ENCODE data around the gene MEGF10.

MEGF10 gene

DNA sequence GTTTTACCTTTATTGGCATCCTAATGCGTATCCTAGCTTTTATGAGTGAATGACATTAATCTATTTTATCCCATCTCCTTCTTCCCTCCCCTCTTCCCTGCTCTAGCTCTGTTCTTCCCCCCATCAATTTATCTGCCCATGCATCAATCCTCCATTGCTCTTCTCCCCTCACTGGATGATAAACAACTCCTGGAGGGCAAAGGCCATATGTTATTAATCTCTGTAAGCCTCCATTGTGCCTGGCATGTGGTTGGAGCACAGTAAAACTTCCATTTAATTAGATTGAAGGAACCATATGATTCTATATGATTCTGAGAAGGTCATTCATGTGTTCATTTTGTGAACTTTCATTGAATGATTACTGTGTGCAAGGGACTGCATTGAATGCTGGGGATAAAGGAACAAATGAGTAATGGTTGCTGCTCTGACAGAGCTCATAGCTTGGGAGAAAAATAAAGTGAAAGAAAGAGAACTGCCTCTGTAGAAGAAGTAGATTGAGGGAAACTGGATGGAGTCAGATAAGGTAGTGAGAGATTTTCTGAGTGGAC lies 85.0 kb downstream of the MEGF10 start:
- no peak for DNase-seq

DNA sequence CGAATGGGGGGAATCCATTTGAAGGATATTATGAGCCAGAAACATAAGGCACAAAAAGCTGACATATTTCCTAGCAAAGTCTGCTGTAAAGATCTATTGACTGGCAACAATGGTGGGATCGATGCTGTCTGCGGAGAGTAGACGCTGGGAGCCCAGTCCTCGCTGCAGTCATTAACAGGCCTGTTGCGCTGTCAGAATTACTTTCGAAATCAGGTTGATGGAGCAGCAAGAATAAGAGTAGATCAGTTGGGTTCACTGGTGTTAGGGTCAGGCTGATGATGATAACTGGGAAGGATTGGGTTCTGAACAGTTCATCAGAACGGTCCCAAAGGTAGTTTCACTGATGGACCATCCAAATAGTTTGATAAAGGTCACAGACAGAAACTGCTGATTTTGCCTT lies 87.1 kb downstream of the MEGF10 start:
- no peak for DNase-seq

DNA sequence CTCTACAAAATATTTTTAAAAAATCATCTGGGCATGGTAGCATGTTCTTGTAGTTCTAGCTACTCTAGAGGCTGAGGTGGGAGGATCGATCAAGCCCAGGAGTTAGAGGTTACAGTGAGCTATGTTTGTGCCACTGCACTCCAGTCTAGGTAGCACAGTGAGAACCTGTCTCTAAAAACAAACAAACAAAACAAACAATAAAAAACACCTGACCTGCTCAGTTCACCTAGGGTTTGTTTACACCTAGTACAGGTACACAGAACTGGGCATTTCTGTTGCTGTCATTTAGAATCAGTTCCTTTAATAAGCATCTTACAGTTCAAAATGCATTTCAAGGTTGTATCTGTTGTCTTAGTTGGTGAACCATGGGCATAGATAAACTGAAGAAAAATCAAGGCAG lies 95.3 kb downstream of the MEGF10 start:
- DNase-seq = no peak

DNA sequence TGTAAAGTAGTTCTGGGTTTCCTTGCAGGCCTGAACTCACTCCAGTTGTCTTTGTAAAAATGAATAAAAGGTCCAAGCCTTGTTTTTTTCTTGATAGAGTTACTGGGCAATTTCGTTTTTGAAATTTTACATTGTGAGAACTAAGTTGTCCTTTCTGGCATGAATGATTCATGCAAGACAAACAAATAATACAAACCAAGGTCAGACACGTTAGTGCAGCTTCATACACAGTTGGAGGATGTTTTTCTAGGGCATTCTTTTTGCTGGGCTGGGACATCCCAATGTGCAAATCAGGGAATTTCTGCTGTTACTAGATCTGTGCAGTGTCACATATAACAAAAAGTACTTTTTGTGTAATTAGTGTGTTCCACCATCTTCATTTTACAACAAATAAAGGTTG lies 96.0 kb downstream of the MEGF10 start:
- DNase-seq = no peak

DNA sequence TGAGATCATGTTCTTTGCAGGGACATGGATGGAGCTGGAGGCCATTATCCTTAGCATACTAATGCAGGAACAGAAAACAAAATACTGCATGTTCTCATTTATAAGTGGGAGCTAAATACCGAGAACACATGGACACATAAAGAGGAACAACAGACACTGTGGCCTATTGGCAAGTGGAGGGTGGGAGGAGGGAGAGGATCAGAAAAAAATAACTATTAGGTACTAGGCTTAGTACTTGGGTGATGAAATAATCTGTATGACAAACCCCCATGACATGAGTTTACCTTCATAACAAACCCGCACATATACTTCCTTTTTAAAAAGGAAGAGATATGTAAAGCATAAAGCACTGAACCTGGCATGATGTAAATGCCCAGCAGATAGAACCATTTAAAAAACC lies 99.0 kb downstream of the MEGF10 start:
- no peak for DNase-seq

DNA sequence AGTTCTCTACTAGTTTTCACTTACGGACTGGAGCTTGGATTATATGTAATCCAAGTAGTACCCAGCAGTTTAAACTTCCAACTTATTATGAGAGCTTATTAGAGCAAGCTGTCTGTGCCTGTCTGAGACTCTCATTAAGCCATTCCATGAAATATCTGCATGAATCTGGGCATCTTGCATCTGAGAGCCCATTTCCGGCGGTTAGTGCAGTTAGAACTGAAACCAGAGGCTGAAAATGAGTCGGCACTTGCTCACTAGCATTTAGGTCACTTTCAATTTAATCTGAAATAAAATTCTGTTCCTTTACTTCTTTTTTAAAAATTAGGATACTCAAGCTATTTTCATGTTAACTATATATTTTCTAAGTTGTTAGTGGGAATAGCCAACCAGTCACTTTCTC lies 102.2 kb downstream of the MEGF10 start:
- DNase-seq = peak; percentile 0

DNA sequence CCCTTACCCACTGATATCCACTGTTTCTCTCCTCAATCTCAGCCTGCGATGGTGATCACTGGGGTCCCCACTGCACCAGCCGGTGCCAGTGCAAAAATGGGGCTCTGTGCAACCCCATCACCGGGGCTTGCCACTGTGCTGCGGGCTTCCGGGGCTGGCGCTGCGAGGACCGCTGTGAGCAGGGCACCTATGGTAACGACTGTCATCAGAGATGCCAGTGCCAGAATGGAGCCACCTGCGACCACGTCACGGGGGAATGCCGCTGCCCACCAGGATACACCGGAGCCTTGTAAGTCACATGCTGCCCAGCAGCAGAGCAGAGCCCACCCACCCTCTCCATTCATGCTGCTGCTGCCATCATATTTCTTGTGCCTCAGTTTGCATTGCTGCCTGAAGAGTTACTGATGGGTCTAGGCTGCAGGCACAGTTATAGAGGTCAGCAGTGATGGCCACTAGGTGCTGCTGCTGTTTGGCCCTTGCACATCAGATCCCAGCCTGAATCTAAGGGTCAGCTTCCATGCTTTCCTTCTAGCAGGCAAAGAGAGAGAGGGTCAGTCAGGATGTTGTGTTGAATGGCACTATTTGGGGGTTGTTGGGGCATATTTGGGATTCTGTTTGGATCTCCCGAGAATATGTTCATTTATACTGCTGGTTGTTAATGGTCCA lies 106.0 kb downstream of the MEGF10 start:
- no peak for DNase-seq

DNA sequence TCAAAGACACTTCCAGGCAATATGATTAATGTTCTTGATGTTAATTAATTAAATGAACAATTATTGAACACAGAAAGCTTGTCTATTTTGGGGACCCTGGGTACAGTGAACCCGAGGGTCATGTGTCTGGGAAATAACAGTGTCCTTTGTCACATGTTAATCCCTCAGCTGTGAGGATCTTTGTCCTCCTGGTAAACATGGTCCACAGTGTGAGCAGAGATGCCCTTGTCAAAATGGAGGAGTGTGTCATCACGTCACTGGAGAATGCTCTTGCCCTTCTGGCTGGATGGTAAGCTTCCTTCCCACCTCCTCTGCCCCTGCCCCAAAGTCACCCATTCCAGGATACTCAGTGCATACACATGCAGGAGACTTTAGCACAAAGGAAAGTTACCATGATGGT lies 107.9 kb downstream of the MEGF10 start:
- no peak for DNase-seq

DNA sequence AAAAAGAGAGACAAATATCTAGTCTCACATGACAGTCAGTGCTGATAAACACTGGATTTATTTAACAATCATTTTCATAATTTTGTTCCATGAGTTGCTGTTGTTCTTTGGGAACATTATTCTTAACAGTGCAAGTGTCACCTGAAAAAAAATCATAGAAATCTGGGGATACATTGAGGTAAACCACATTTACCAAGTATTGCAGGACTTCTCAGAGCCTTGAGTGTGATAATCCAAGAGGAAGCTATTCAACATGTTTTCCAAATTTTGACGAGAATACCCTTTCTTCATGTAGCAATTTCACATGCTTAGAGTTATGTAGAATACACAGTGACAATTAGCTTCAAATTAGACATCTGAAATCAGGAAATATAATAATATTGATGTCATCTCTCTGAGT lies 108.5 kb downstream of the MEGF10 start:
- no peak for DNase-seq

DNA sequence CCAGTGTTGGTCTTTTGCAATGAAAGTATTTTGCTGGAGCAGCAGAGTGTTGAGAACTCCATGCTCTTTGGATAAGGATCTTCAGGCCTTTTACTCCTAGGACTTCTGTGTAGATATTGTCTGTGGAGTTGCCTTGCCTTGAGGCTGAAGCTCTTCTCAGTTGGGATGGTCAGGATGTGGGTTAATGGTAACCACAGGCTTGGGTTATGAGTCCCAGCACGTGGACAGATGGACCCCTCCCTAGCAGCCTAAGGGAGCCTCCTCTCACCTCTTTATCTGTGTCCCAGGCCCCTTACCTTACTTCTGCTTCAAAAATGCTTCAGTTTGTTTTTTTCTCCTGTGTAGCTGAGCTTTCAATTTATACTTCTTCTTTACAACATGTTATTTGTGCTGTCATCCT lies 109.9 kb downstream of the MEGF10 start:
- DNase-seq = peak; percentile 25

DNA sequence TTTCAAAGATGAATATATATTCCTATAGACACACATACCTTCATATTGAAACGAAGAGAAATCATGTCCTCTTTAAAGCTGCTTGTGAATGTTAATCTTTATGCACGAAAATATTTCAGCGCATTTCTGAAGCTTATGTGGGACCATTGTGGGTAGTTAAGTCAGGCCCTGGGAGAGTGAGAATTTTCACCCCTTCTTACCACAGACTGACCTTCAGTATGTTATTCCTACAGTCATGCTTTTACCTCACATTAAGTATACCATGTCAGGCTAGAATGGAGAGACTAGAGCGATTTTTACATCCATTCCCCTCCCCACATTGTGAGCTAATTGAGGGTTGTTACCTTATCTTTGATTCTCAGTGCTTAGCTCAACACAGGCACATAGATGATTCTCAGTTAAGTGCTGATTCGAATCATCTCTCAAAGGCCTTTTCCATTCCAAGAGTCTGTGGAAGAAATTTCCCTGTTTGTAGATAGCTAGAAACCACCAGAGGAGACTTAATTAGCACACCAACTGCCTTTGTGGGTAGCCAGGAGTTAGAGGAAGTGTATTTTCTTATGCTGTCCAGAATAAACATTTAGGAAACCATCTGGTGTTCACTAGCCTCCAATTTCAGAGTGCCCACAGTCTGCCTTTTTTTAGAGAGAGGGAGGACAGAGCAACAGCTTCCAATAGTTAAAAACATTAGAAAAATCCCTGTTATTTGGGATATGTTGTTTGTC lies 110.5 kb downstream of the MEGF10 start:
- DNase-seq = peak; percentile 13

DNA sequence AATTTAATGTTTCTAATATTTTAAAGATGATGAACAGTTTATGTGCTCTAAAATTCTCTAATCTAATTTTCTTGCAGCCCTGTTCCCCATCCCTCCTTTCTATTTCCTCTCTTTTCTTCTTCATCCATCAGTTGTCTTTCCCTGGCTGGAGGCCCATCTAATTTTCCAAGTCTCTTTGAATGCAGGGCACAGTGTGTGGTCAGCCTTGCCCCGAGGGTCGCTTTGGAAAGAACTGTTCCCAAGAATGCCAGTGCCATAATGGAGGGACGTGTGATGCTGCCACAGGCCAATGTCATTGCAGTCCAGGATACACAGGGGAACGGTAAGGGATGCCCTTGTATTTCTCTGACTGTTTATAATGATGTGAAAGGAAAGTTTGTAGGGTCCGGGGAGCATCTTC lies 111.8 kb downstream of the MEGF10 start:
- DNase-seq = no peak

DNA sequence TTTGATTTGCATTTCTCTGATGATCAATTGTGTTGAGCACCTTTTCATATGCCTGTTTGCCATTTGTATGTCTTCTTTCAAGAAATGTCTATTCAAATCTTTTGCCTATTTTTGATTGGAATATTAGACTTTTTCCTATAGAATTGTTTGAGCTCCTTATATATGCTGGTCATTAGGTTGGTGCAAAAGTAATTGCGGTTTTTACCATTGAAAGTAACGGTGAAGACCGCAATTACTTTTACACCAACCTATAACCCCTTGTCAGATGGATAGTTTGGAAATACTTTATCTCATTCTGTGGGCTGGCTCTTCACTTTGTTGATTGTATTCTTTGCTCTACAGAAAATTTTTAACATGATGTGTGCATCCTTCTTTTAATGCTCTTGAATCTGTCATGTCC lies 113.6 kb downstream of the MEGF10 start:
- DNase-seq = no peak

DNA sequence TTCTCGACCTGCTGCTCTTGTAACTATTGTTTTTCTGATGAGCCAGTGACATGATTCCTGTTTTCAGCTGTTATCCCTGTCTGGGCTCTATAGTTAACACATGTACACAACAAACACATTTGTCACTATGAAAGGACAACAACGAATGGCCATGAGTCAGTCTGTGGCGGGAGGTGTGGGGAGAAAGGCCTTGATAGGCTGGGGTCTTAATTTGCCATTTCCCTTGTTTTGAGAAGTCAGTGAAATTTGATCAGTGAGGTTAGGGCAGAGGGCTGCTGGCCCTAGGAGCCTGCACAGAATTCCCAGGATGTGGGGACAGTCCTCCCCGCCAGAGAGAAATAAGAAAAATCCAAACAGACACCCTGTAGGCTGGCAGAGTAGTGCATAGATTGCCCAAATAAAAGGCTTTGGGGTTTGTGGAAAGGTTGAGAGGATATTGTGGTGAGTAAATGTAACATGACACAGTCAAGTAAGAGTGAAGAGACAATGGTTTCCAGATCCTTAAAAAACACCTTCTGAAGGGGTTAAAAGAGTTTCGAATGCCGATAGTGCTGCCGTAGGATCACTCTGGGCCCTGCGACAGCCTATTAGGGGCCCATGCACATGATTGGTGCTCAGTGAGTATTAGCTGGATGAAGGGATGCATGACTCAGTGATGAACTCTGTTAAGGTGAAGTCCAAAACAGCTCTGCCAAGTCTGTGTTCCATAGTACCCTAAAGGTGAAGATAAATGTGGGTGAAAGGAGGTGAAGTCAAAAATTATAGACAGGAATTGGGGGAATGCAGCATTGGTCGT lies 115.9 kb downstream of the MEGF10 start:
- DNase-seq = no peak

DNA sequence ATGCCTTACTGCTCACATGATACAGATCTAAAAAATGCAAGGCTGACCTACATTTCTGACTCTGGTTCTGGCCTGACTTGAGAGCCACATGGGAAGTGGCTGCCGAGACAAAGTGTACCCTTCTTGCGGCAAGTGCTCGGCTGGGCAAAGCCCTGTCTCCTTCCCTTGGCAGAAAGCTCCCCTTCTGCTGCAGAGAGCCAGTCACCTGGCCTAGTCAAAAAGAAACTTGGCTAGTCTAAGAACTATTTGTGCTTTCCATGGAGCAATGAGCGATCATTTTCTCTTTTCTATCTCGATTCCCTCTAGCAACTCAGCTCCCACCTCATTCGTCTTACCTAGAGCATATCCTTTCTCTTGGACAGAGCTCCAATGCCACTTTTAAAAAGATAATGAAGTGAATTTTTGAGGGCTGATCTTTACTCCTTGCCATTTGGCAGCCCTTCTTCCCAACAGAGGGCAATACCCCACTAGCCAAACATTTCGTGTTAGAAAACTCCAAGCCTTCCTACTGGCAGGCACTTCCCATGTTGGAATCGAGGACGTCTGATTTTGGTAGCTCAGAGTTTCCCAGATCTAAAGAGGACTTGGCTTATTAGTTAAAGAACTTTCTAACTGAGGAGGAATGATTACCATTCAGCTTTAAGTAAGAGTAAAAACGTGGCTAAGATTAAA lies 118.8 kb downstream of the MEGF10 start:
- no peak for DNase-seq

DNA sequence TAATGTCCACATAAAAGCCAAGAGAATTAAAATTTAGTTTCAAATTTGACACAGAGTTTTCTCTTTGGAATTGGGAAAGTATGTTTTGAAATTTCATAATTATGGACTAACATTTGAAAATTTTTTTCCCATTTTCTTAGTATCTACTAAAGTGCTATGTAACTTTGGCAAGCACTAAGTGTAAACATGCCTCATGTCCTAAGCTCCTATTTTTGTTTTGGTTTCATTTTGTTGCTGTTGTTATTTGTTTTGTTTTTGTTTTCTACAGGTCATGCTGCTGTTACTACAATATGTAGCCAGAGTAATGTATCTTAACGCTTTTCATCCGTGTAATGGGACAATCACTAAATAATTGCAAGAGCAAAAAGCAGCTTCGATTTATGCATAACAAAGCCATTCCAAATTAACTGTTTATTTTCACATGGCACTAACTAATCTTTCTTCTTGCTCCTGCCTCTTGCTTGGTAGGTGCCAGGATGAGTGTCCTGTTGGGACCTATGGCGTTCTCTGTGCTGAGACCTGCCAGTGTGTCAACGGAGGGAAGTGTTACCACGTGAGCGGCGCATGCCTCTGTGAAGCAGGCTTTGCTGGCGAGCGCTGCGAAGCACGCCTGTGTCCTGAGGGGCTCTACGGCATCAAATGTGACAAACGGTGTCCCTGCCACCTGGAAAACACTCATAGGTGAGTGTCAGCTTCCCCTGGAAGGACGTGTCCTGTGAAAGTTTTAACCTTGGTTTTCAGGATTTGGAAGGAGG lies 119.5 kb downstream of the MEGF10 start:
- DNase-seq = no peak

DNA sequence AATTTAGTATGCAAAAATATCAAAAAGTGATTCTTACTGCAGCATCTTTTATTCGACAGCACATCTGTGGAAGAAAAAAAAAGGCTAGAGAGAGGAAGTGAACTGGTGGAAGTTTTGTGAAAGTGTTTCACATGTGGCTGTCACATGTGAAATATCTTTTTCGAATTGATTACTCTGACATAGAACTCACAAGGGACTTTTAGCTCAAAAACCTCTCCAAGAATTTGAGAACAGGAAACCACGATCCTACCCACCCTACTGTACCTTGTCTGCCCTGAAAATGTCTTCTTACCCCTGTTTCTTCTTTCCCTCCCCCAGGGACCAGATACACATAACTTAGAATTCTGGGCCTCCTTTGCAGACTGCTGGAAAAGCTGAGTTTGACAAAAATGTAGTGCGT lies 120.4 kb downstream of the MEGF10 start:
- no peak for DNase-seq

DNA sequence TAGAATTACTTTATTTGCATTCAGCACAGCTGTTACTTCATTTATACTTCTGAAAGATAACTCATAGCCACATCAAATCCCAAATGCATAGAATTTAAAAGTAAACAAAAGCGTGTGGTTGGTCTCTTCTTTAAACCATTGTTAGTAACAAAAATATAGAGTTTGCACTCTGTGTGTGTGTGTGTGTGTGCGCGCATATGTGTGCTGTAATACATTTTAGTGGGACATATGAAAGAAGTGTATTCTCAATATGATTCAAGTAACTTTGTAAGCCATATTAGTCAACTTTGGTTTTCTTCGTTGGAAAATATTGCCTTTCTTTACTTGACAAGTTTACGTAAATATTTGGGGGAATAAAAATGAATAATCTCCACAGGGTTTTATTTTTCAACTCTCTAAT lies 120.8 kb downstream of the MEGF10 start:
- DNase-seq = no peak

DNA sequence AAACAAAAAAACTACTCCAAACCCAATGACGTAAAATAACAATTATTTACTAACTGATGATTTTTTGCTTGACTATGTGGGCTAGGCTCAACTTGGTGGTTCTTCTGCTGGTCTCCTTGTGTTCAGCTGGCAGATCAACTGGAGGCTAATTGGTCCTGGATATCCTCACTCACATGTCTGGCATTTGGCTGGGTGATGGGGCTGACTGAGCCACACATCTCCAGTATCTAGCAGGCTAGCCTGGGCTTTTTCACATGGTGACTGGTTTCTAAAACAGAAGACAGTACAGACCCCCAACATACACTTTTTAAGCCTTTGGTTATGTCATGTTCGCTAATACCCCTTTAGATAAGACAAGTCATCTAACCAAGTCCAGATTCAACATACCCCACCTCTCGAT lies 122.1 kb downstream of the MEGF10 start:
- no peak for DNase-seq

DNA sequence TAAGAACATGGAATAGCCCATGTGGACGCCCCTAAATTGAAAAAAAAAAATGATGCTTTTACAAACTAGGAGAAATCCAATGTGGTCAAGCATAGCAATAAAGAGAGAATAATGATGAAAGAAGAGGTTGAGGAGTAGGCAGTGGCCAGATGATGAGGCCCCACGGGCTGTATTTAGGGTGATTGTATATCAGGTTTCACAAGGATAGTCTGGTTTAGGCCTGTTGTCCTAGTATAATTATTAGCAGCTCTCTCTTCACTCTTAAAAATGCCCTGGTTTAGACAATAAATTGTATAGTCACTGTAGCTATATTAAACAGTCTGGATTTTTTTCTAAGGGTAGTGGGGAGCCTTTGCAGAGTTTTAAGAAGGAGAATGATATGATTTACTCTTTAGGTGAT lies 124.4 kb downstream of the MEGF10 start:
- DNase-seq = no peak

DNA sequence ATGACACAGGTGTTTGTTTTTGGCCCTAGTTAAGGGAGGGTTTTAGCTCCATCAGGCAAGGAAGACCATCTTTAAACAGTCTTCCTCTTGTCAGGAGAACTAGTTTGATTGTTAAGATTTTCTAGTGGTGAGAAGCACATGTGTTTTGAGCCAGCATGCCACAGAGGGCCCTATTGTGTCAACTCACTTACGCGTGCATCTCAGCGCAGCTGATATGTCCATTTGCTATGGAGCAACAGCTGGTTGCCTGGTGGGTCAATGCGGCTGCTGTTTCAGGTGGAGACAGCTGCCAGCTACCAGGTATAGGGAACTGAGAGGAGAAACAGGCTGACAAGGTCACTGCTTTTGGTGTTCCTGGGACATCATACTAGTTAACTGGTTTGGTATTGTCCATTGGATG lies 126.3 kb downstream of the MEGF10 start:
- no peak for DNase-seq

DNA sequence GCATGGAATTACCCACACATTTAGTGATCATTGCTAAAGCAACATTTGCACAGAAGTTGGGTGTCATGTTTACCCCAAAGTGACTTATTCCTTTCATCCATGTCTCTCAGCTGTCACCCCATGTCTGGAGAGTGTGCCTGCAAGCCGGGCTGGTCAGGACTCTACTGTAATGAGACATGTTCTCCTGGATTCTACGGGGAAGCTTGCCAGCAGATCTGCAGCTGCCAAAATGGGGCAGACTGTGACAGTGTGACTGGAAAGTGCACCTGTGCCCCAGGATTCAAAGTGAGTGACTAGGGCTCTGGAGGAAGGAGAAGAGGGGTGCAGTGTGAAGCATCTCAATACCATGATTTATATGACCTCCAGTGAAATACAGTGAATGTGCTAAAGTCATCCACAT lies 126.9 kb downstream of the MEGF10 start:
- DNase-seq = no peak

DNA sequence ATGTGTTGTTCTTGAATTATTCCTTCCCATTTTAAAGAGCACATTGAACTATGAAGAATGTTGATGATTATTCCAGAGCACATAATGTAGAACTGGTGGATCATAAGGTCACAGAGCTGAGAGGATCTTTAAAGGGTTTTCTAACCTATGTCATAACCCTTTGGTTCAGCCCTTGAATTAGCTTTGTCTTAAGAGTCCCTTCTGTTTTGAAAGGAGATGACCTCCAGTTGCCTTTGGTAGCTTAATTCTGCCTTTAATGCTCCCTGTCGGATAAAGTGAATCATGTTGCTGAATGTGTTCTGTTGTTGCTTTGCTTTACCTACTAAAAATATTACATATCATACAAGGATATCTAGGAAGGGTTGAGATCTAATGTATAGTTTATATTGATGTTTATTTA lies 127.8 kb downstream of the MEGF10 start:
- DNase-seq = no peak
